SK-N-SH treated with all-trans-retinoic acid at 6 μM for 48 hours (cell line): Measurements from ENCODE around the gene PLPP6.

ENCODE experiments used
- ARNTL ChIP-seq: fragments of 450-650 bp; formaldehyde crosslinking; IDR thresholded peaks from 2 replicates; pipeline ENCODE4 v1.5.0; 2020; ENCODE audit warnings: low read depth, mild to moderate bottlenecking, moderate library complexity, borderline replicate concordance
- BACH2 ChIP-seq: fragments of 250-450 bp; sonication (Bioruptor Pico); IDR thresholded peaks from 2 replicates; pipeline ENCODE4 v1.9.0; 2021; ENCODE audit warnings: mild to moderate bottlenecking, borderline replicate concordance
- CREB5 ChIP-seq: fragments of 250-450 bp; sonication (Bioruptor Pico); IDR thresholded peaks from 2 replicates; pipeline ENCODE4 v1.5.1; 2020; ENCODE audit warnings: low read depth, mild to moderate bottlenecking, moderate library complexity
- CSDC2 ChIP-seq: fragments of 250-450 bp; sonication (Bioruptor Pico); IDR thresholded peaks from 2 replicates; pipeline ENCODE4 v1.5.0; 2020; ENCODE audit warnings: mild to moderate bottlenecking, moderate library complexity
- ISL1 ChIP-seq: fragments of 250-450 bp; sonication (Bioruptor Pico); IDR thresholded peaks from 2 replicates; pipeline ENCODE4 v2.1.2; 2022; ENCODE audit warnings: mild to moderate bottlenecking, moderate library complexity
- OSR1 ChIP-seq: fragments of 250-450 bp; sonication (Bioruptor Pico); IDR thresholded peaks from 2 replicates; pipeline ENCODE4 v1.8.0; 2022; ENCODE audit warnings: moderate library complexity, mild to moderate bottlenecking, inconsistent platforms
- POU6F1 ChIP-seq: fragments of 250-450 bp; sonication (Bioruptor Pico); IDR thresholded peaks from 2 replicates; pipeline ENCODE4 v1.8.0; 2021; ENCODE audit warnings: low read depth, mild to moderate bottlenecking, moderate library complexity, borderline replicate concordance
- PPARA ChIP-seq: fragments of 250-450 bp; sonication (Bioruptor Pico); IDR thresholded peaks from 2 replicates; pipeline ENCODE4 v1.5.0; 2020; ENCODE audit warnings: mild to moderate bottlenecking, borderline replicate concordance
- ZFP30 ChIP-seq: fragments of 450-650 bp; formaldehyde crosslinking; IDR thresholded peaks from 2 replicates; pipeline ENCODE4 v1.5.0; 2022; ENCODE audit warnings: mild to moderate bottlenecking, moderate library complexity
- ZNF8 ChIP-seq: fragments of 450-650 bp; formaldehyde crosslinking; IDR thresholded peaks from 2 replicates; pipeline ENCODE4 v1.5.0; 2020; ENCODE audit warnings: mild to moderate bottlenecking, moderate library complexity
- TF ChIP-seq, protein P1 (sequence below): fragments of 250-450 bp; sonication (Bioruptor Pico); IDR thresholded peaks from 2 replicates; pipeline ENCODE4 v1.5.1; 2021; ENCODE audit warnings: mild to moderate bottlenecking, moderate library complexity
- TF ChIP-seq, protein P2 (sequence below): fragments of 250-450 bp; sonication (Bioruptor Pico); IDR thresholded peaks from 2 replicates; pipeline ENCODE4 v1.8.0; 2020; ENCODE audit warnings: mild to moderate bottlenecking, moderate library complexity, borderline replicate concordance

- TF ChIP-seq ISL1 (no peak), ZNF8 (no peak), ZFP30 (CRISPR knock-in tag) (no peak), PPARA (no peak), POU6F1 (CRISPR knock-in tag) (no peak), ARNTL (CRISPR knock-in tag) (no peak), CSDC2 (CRISPR knock-in tag) (no peak), CREB5 (CRISPR knock-in tag) (no peak), BACH2 (CRISPR knock-in tag) (no peak), OSR1 (CRISPR knock-in tag) (no peak)
- TF ChIP-seq, protein P1, sequence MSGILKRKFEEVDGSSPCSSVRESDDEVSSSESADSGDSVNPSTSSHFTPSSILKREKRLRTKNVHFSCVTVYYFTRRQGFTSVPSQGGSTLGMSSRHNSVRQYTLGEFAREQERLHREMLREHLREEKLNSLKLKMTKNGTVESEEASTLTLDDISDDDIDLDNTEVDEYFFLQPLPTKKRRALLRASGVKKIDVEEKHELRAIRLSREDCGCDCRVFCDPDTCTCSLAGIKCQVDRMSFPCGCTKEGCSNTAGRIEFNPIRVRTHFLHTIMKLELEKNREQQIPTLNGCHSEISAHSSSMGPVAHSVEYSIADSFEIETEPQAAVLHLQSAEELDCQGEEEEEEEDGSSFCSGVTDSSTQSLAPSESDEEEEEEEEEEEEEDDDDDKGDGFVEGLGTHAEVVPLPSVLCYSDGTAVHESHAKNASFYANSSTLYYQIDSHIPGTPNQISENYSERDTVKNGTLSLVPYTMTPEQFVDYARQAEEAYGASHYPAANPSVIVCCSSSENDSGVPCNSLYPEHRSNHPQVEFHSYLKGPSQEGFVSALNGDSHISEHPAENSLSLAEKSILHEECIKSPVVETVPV (CRISPR knock-in tag): no peak
- TF ChIP-seq, protein P2, sequence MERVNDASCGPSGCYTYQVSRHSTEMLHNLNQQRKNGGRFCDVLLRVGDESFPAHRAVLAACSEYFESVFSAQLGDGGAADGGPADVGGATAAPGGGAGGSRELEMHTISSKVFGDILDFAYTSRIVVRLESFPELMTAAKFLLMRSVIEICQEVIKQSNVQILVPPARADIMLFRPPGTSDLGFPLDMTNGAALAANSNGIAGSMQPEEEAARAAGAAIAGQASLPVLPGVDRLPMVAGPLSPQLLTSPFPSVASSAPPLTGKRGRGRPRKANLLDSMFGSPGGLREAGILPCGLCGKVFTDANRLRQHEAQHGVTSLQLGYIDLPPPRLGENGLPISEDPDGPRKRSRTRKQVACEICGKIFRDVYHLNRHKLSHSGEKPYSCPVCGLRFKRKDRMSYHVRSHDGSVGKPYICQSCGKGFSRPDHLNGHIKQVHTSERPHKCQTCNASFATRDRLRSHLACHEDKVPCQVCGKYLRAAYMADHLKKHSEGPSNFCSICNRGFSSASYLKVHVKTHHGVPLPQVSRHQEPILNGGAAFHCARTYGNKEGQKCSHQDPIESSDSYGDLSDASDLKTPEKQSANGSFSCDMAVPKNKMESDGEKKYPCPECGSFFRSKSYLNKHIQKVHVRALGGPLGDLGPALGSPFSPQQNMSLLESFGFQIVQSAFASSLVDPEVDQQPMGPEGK: no peak
Observed at GRCh38 chr9:4622016-4622415, 40.1 kb upstream of the PLPP6 start.
